Jurkat, Clone E6-1 (cell line): ENCODE data around the gene SECISBP2.
"Not testable (repeated sequence)": the region's sequence is repeated elsewhere in the genome, so short reads cannot be mapped to it uniquely, and the experiment has no call there.

Experiments
- DNase-seq: peaks from one replicate; pipeline ENCODE4 v3.0.0-alpha.2; 2011; ENCODE audit warnings: low read depth, low spot score
- H3K4me3 ChIP-seq: 2 replicates; pipeline ENCODE4 v1.5.1; 2011; ENCODE audit warnings: mild to moderate bottlenecking, low read length, control low read depth, moderate library complexity

Gene SECISBP2

DNA sequence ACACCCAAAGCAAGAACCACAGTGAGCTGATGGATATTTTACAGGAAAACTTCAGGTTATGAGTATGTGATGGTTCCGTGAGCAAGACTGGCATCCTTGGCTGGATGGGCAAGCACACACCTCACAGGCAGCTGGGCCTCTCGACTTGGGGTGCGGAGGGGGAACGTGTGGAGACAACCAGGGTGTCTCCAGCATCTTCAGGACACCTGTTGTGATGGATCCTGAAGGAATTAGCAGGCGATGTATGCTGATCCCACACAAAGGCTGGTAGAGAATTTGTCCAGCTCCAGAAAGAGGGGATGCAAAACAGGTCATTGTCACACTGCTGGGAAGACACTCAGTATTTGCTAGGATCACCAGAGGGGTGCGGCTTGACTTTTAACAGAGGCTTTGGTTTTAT lies 42.7 kb downstream of the SECISBP2 start:
- no peak for DNase-seq

DNA sequence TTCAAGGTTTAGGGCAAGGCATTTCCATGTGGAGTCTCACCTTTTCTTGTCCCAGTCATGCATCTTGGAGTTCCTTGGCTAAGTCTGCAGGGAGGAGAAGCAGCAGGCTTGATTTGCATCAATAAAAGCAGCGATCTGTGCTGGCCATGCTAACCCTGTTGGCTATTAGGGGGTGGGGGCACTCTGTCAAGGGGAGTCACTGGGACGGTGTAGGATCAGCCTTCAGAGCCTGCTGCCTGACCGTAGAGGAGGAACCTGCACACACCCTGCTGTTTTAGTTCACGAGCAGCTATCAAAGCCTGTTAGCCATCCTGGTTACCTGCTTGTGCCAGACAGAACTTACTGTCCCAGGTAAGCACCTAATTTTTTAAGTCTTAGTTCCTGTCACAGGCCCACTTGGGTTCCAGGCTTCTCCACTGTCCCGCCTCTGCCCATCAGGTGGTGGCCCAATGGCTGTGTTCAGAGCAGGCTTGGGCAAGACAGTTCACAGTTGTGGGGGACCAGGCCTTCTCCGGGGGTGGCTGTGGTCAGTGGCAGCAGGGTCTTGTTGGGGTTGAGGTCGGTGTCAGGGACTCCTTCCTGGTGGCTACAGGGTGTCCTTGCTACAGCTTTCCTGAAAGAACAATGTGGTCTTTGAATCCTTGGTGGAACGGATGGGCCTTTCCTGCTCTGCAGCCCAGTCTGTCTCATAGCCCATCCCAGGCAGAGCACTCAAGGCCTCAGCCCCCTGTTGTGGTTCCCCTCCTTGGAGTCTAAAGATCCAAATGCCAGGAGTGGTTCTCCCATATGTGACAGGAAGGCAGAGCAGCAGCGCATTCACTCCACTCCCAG lies 43.7 kb downstream of the SECISBP2 start:
- no peak for DNase-seq
- no peak overlapping the region for H3K4me3 ChIP-seq

More for the DNA sequence above, 42.7 kb downstream of the SECISBP2 start:
- no peak overlapping the region for H3K4me3 ChIP-seq

- DNase-seq: no peak
- H3K4me3 ChIP-seq: no peak overlapping the region
Measured at GRCh38 chr9:89362647-89363310, 44.5 kb downstream of the SECISBP2 start.

- no peak overlapping the region for H3K4me3 ChIP-seq
- no peak for DNase-seq
Measured at GRCh38 chr9:89363311-89363670, 45.0 kb downstream of the SECISBP2 start.

- H3K4me3 ChIP-seq: no peak overlapping the region
- DNase-seq: no peak
Measured at GRCh38 chr9:89363921-89364665, 45.8 kb downstream of the SECISBP2 start.

DNA sequence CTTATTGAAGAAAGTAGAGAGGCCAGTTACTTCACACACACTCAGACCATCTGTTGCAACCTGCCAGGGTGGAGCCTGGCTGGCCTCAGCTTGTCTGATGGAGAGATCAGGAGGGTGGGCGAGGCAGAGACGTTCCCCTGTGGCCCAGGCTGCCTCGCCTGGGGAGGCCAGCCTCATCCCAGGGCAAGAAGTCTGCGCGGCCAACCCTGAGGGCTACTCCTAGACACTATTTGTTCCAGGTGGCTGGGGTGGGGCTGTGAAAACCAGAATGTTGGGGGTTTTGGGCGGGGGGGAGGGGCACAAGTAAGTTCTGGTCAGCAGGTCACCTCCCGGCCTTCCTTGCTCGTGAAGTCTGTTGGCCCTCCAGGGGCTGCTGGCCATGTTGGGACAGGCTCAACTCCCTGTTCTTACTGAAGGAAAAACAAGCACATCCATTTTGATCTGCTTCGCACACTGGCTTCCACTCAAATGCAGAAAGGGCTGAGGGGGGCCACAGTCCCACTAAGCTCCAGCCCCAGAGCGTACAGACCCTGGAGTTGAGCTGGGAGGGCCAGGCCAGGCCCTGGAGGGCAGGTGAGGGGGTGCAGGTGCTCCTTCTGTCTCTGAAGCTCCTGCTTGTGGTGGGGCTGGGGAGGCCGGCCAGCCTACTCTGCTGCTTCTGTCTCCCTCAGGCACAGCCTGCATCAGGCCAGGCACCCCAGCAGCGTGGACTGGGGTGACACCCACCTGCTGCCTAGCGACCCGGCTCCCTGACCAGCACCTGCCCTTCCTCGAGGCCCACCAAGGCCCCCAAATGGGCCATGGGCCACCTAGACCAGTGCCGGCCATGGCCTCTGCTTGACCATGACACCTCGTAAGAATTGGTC lies 46.6 kb downstream of the SECISBP2 start:
- no peak for DNase-seq
- H3K4me3 ChIP-seq: no peak overlapping the region

GRCh38 chr9:89365532-89365912 lies 47.2 kb downstream of the SECISBP2 start:
- no peak for DNase-seq
- H3K4me3 ChIP-seq: no peak overlapping the region

- no peak overlapping the region for H3K4me3 ChIP-seq
- DNase-seq: no peak
Measured at GRCh38 chr9:89366711-89367110, 48.4 kb downstream of the SECISBP2 start.

- H3K4me3 ChIP-seq: no peak overlapping the region
- DNase-seq: no peak
Measured at GRCh38 chr9:89367281-89367680, 49.0 kb downstream of the SECISBP2 start.

DNA sequence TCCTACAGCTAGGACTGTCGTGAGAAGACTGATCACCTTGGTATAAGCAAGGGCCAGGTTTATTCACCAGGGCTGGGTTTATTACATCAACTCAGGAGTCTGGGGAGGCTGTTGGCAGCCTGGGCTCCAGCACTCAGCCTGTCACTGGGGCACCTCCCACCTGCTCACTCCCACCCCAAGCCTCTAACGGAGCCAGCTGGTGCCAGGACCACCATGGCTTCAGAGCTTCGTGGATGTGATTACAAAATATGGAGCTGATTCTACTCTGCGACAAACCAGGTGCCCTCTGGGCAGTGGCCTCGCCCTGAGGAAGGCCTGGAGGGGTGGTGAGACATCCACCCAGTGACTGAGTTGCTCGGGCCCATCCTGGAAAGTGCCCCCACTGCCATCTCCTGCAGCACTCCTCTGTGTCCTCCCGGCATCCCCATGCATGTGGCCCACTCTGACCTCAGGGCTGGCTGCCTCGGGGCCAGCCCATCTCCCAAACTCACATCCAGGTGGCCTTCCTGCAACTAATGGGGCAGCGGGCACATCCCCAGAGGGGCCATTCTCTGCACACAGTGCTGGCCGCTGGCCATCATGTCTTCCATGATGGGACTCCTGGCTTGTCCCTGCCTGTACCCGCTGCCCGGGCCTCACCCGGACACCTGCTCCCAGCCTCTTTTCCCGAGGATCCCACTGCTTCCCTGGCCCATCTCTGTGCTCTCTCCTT lies 49.6 kb downstream of the SECISBP2 start:
- no peak overlapping the region for H3K4me3 ChIP-seq
- no peak for DNase-seq

GRCh38 chr9:89368550-89368949 lies 50.2 kb downstream of the SECISBP2 start:
- H3K4me3 ChIP-seq: no peak overlapping the region
- DNase-seq: no peak

DNA sequence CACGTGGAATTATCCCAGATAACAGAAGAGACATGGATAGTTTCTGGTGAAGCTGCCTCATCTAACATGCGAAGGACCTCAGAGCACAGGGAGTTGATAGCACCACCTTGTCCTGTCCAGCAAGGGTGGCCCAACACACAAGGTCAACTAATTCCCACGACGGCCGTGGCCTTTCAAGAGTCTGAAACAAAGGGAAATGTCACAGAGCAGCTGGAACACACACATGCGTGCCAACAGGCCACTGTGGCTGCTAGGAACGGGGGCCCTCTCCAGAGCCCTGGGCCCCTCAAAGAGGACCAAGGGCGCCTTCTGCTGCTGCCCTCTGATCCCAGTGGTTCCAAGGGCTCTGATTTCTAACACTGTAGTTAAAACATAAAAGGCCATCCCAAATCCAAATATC lies 50.7 kb downstream of the SECISBP2 start:
- no peak for DNase-seq
- no peak overlapping the region for H3K4me3 ChIP-seq

DNA sequence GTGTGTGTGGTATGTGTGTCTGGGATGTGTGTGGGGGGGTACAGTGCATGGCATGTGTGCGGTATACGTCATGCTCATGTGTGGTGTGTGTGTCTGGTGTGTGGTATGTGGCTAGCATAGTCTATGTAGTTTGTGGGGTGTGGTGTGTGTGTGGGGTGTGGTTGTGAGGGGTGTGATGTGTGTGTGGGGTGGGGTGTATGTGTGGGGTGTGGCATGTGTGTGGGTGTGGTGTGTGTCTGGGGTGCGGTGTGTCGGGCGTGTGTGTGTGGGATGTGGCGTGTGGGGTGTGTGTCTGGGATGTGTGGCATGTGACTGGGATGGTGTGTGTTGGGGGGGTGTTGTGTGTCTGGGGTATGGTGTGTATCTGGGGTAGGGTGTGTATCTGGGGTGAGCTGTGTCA lies 52.3 kb downstream of the SECISBP2 start:
- no peak overlapping the region for H3K4me3 ChIP-seq
- DNase-seq: no peak

DNA sequence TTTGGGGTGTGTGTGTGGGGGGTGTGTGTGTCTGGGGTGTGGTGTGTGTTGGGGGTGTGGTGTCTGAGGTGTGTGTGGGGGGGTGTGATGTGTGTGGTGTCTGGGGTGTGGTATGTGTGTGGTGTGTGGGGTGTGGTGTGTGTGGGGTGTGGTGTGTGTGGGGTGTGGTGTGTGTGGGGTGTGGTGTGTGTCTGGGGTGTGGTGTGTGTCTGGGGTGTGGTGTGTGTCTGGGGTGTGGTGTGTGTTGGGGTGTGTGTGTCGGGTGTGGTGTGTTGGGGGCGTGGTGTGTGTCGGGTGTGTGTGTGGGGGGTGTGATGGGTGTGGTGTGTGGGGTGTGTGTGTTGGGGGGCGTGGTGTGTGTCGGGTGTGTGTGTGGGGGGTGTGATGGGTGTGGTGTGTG lies 53.5 kb downstream of the SECISBP2 start:
- not testable (repeated sequence) for DNase-seq, H3K4me3 ChIP-seq

GRCh38 chr9:89372230-89372816 lies 54.0 kb downstream of the SECISBP2 start:
- no peak overlapping the region for H3K4me3 ChIP-seq
- DNase-seq: no peak

- no peak for DNase-seq
Measured at GRCh38 chr9:89372979-89373378, 54.7 kb downstream of the SECISBP2 start.

GRCh38 chr9:89374176-89374575 lies 55.9 kb downstream of the SECISBP2 start:
- DNase-seq: no peak
- H3K4me3 ChIP-seq: no peak overlapping the region

More at GRCh38 chr9:89372979-89373378, 54.7 kb downstream of the SECISBP2 start:
- no peak overlapping the region for H3K4me3 ChIP-seq

GRCh38 chr9:89375191-89375760 lies 57.0 kb downstream of the SECISBP2 start:
- H3K4me3 ChIP-seq: no peak overlapping the region
- DNase-seq: peak; percentile 32
